Measurements from ENCODE around the gene JAG1. TPM values are rescaled to one million over a fixed set of nuclear protein-coding genes. Genes with fewer than 3 reads are reported as not detected.
"Not testable (repeated sequence)": the region's sequence is repeated elsewhere in the genome, so short reads cannot be mapped to it uniquely, and the experiment has no call there.

The JAG1 gene
- total RNA-seq, 1 donor = 5.4 TPM

GRCh38 chr20:10590950-10591671, 82.7 kb downstream of the JAG1 start:
- DNase-seq (ENCODE audit: low read depth in 2 of 3, low spot score in 2 of 3) = no peak

- not testable (repeated sequence) for DNase-seq (ENCODE audit: low read depth in 2 of 3, low spot score in 2 of 3)
Measured at GRCh38 chr20:10590446-10590845, 83.4 kb downstream of the JAG1 start.

Small RNAs within 50 kb of the gene (small RNA-seq; reads per million reads assigned to genes)
- not detected for gene MIR6870

Other genes starting within 250 kb of the JAG1 start
- 8.3 TPM for gene MKKS, start 239.8 kb downstream of the JAG1 start, total RNA-seq
- 4.6 TPM for gene SLX4IP, start 238.7 kb downstream of the JAG1 start, total RNA-seq

All from hematopoietic multipotent progenitor cell (in vitro differentiated cells).